Neural crest cell (in vitro differentiated cells): ENCODE measurements around the gene FFAR3. TPM values are rescaled to one million over a fixed set of nuclear protein-coding genes. Genes with fewer than 3 reads are reported as not detected.

Experiments
- DNase-seq: peaks from one replicate; pipeline ENCODE4 v3.0.0; 2021; ENCODE audit warnings: low read depth, mixed read lengths, low spot score
- H3K27ac Mint-ChIP-seq: one replicate; pipeline ENCODE4 v1.8.0; 2021; ENCODE audit warnings: mild to moderate bottlenecking, mixed read lengths; ENCODE audit not compliant: unreplicated experiment
- H3K27me3 Mint-ChIP-seq: 2 replicates; pipeline ENCODE4 v1.8.0; 2021; ENCODE audit warnings: low read depth, mild to moderate bottlenecking, mixed read lengths
- H3K36me3 Mint-ChIP-seq: 2 replicates; pipeline ENCODE4 v1.8.0; 2021; ENCODE audit warnings: low read depth, mild to moderate bottlenecking, mixed read lengths
- H3K4me1 Mint-ChIP-seq: 2 replicates; pipeline ENCODE4 v1.8.0; 2021; ENCODE audit warnings: mixed read lengths
- H3K4me3 Mint-ChIP-seq: one replicate; pipeline ENCODE4 v1.8.0; 2021; ENCODE audit warnings: mild to moderate bottlenecking, mixed read lengths
- H3K9me3 Mint-ChIP-seq: 2 replicates; pipeline ENCODE4 v1.8.0; 2021; ENCODE audit warnings: mixed read lengths
- CTCF ChIP-seq: fragments of 200-600 bp; sonication (generic); conservative IDR thresholded peaks from 2 replicates; pipeline ENCODE4 v1.5.0; 2021; ENCODE audit warnings: antibody characterized with exemption, mild to moderate bottlenecking
- long read RNA-seq: library from polyadenylated mRNA; unstranded; transcript quantifications from one replicate; pipeline ENCODE4 v2.0.0, GENCODE V29; 2020
- total RNA-seq: library from RNA; stranded (reverse); gene quantifications from 2 replicates; pipeline ENCODE4 v1.2.1, GENCODE V29; 2021

Gene FFAR3
- total RNA-seq, result not detected in 2 replicates
- long read RNA-seq, result 0 reads

GRCh38 chr19:35357867-35358573 lies at the start of gene FFAR3:
TSS of gene FFAR3 (plus strand) at chr19:35358460. CDS start at chr19:35358891, 431 bp downstream.
- no peaks in the 10 kb centered on the region for H3K9me3 Mint-ChIP-seq
- no peak within 1 kb of the TSS for H3K4me3 Mint-ChIP-seq
- no peaks in the 10 kb centered on the region for H3K36me3 Mint-ChIP-seq
- H3K4me1 Mint-ChIP-seq, result no peaks in the 10 kb centered on the region
- H3K27me3 Mint-ChIP-seq, result peaks cover 4% of the 10 kb centered on the region
- no peak within 1 kb of the TSS for H3K27ac Mint-ChIP-seq
- TF ChIP-seq CTCF, result no peak
- no peak for DNase-seq

GRCh38 chr19:35308910-35309309 lies 49.4 kb upstream of the FFAR3 start:
- Mint-ChIP-seq H3K36me3 (no peaks in the 10 kb centered on the region), H3K27me3 (no peaks in the 10 kb centered on the region), H3K27ac (no peak overlapping the region), H3K9me3 (no peaks in the 10 kb centered on the region), H3K4me3 (no peak overlapping the region), H3K4me1 (peaks cover 18% of the 10 kb centered on the region)
- DNase-seq, result no peak
- TF ChIP-seq CTCF, result no peak

- Mint-ChIP-seq H3K4me1 (peaks cover 18% of the 10 kb centered on the region), H3K36me3 (no peaks in the 10 kb centered on the region), H3K9me3 (no peaks in the 10 kb centered on the region), H3K27me3 (no peaks in the 10 kb centered on the region), H3K27ac (peak overlapping the region; percentile 35), H3K4me3 (no peak overlapping the region)
- TF ChIP-seq CTCF, result no peak
- DNase-seq, result no peak
These were observed 48.6 kb upstream of the FFAR3 start for GRCh38 chr19:35309481-35310279.

GRCh38 chr19:35310331-35310730 lies 47.9 kb upstream of the FFAR3 start:
- H3K4me1 Mint-ChIP-seq, result peaks cover 18% of the 10 kb centered on the region
- H3K27me3 Mint-ChIP-seq, result no peaks in the 10 kb centered on the region
- H3K36me3 Mint-ChIP-seq, result no peaks in the 10 kb centered on the region
- no peak for DNase-seq
- TF ChIP-seq CTCF, result no peak
- no peak overlapping the region for H3K27ac Mint-ChIP-seq
- no peaks in the 10 kb centered on the region for H3K9me3 Mint-ChIP-seq
- no peak overlapping the region for H3K4me3 Mint-ChIP-seq

GRCh38 chr19:35310811-35311465 lies 47.3 kb upstream of the FFAR3 start:
- Mint-ChIP-seq H3K4me3 (no peak overlapping the region), H3K4me1 (peaks cover 18% of the 10 kb centered on the region), H3K9me3 (no peaks in the 10 kb centered on the region), H3K27me3 (no peaks in the 10 kb centered on the region), H3K36me3 (no peaks in the 10 kb centered on the region), H3K27ac (no peak overlapping the region)
- TF ChIP-seq CTCF, result no peak
- DNase-seq, result no peak
